ENCODE results near the gene TIGD6. TPM values are rescaled to one million over a fixed set of nuclear protein-coding genes. Genes with fewer than 3 reads are reported as not detected.

The TIGD6 gene
- total and polyA plus RNA-seq, 5 donors, result 2.9 to 3.2 (median 3.2) TPM

GRCh38 chr5:149969181-149969930 lies 31.1 kb downstream of the TIGD6 start:
- Histone ChIP-seq H3K4me1 (ENCODE audit: control insufficient read depth, insufficient read depth, low read length) (no peaks in the 10 kb centered on the region), H3K27ac (ENCODE audit: low read length) (no peak overlapping the region), H3K4me3 (ENCODE audit: low read length) (no peak overlapping the region), H3K27me3 (ENCODE audit: control insufficient read depth, insufficient read depth) (no peaks in the 10 kb centered on the region), H3K9me3 (ENCODE audit: control insufficient read depth, low read length) (no peaks in the 10 kb centered on the region)
- 87% methylated on average over 4 of the region's 4 CpGs for WGBS
- no peak for DNase-seq
- no peak for ATAC-seq
- intact Hi-C loops (cut with DNase I), result loop anchor here in 1 of 4 donors (10.0 kb wide), 1 partner anchor 135 kb away; no protein-coding TSS in a partner anchor

- DNase-seq (no peak), ATAC-seq (no peak)
- intact Hi-C loops (cut with DNase I), result loop anchor here in 1 of 4 donors (10.0 kb wide), 1 partner anchor 132 kb away; no protein-coding TSS in a partner anchor
- no peaks in the 10 kb centered on the region for H3K27me3 ChIP-seq (ENCODE audit: control insufficient read depth, insufficient read depth)
- H3K27ac ChIP-seq (ENCODE audit: low read length), result no peak overlapping the region
- WGBS, result 92% methylated on average over 3 of the region's 3 CpGs
- no peaks in the 10 kb centered on the region for H3K4me1 ChIP-seq (ENCODE audit: control insufficient read depth, insufficient read depth, low read length)
- H3K4me3 ChIP-seq (ENCODE audit: low read length), result no peak overlapping the region
- H3K9me3 ChIP-seq (ENCODE audit: control insufficient read depth, low read length), result no peaks in the 10 kb centered on the region
Observed at GRCh38 chr5:149966946-149967345, 33.5 kb downstream of the TIGD6 start.

- H3K4me1 ChIP-seq (ENCODE audit: control insufficient read depth, insufficient read depth, low read length), result no peaks in the 10 kb centered on the region
- DNase-seq (no peak), ATAC-seq (no peak)
- no peak overlapping the region for H3K27ac ChIP-seq (ENCODE audit: low read length)
- WGBS, result 98% methylated on average over 3 of the region's 3 CpGs
- H3K27me3 ChIP-seq (ENCODE audit: control insufficient read depth, insufficient read depth), result no peaks in the 10 kb centered on the region
- intact Hi-C loops (cut with DNase I), result loop anchor here in 1 of 4 donors (10.0 kb wide), 1 partner anchor 129 kb away; no protein-coding TSS in a partner anchor
- H3K4me3 ChIP-seq (ENCODE audit: low read length), result no peak overlapping the region
- H3K9me3 ChIP-seq (ENCODE audit: control insufficient read depth, low read length), result no peaks in the 10 kb centered on the region
Observed at GRCh38 chr5:149963729-149964128, 36.7 kb downstream of the TIGD6 start.

GRCh38 chr5:149962601-149963300 lies 37.7 kb downstream of the TIGD6 start:
- DNase-seq (no peak), ATAC-seq (no peak)
- H3K4me3 ChIP-seq (ENCODE audit: low read length), result no peak overlapping the region
- intact Hi-C loops (cut with DNase I), result loop anchor here in 1 of 4 donors (10.0 kb wide), 1 partner anchor 128 kb away; no protein-coding TSS in a partner anchor
- H3K27me3 ChIP-seq (ENCODE audit: control insufficient read depth, insufficient read depth), result no peaks in the 10 kb centered on the region
- WGBS, result 94% methylated on average over 5 of the region's 5 CpGs
- no peak overlapping the region for H3K27ac ChIP-seq (ENCODE audit: low read length)
- no peaks in the 10 kb centered on the region for H3K9me3 ChIP-seq (ENCODE audit: control insufficient read depth, low read length)
- H3K4me1 ChIP-seq (ENCODE audit: control insufficient read depth, insufficient read depth, low read length), result no peaks in the 10 kb centered on the region

- Histone ChIP-seq H3K27me3 (ENCODE audit: control insufficient read depth, insufficient read depth) (no peaks in the 10 kb centered on the region), H3K4me3 (ENCODE audit: low read length) (no peak overlapping the region), H3K4me1 (ENCODE audit: control insufficient read depth, insufficient read depth, low read length) (no peaks in the 10 kb centered on the region), H3K9me3 (ENCODE audit: control insufficient read depth, low read length) (no peaks in the 10 kb centered on the region), H3K27ac (ENCODE audit: low read length) (no peak overlapping the region)
- intact Hi-C loops (cut with DNase I), result loop anchor here in 1 of 4 donors (10.0 kb wide), 1 partner anchor 127 kb away; no protein-coding TSS in a partner anchor
- DNase-seq, result no peak
- ATAC-seq, result peak in 1 of 2 donors; percentile 5
- 58% methylated on average over 6 of the region's 6 CpGs for WGBS
Observed at GRCh38 chr5:149961957-149962409, 38.5 kb downstream of the TIGD6 start.

- whole genome bisulfite sequencing, result 14% methylated on average over 23 of the region's 23 CpGs
- intact Hi-C loops (cut with DNase I), result loop anchor here in 1 of 4 donors (10.0 kb wide), 1 partner anchor 126 kb away; no protein-coding TSS in a partner anchor
Observed at GRCh38 chr5:149961186-149961685, 39.2 kb downstream of the TIGD6 start.

GRCh38 chr5:149960272-149961185 lies 39.9 kb downstream of the TIGD6 start, which contains the start of gene SLC26A2:
SLC26A2 (plus strand) TSS chr5:149960758; CDS start chr5:149977653, 16,895 bp downstream.
- intact Hi-C loops (cut with DNase I), result loop anchor here in 1 of 4 donors (10.0 kb wide), 1 partner anchor 126 kb away; no protein-coding TSS in a partner anchor
- peak; percentile 100 for ATAC-seq

More at GRCh38 chr5:149961186-149961685, 39.2 kb downstream of the TIGD6 start:
- Histone ChIP-seq H3K27ac (ENCODE audit: low read length) (no peak overlapping the region), H3K4me3 (ENCODE audit: low read length) (peak overlapping the region; percentile 41), H3K9me3 (ENCODE audit: control insufficient read depth, low read length) (no peaks in the 10 kb centered on the region), H3K27me3 (ENCODE audit: control insufficient read depth, insufficient read depth) (no peaks in the 10 kb centered on the region), H3K4me1 (ENCODE audit: control insufficient read depth, insufficient read depth, low read length) (no peaks in the 10 kb centered on the region)
- DNase-seq (no peak), ATAC-seq (no peak)

GRCh38 chr5:149959406-149960236 lies 40.8 kb downstream of the TIGD6 start:
- 45% methylated on average over 14 of the region's 14 CpGs for WGBS

More at GRCh38 chr5:149960272-149961185, 39.9 kb downstream of the TIGD6 start, which contains the start of gene SLC26A2:
- Histone ChIP-seq H3K27me3 (ENCODE audit: control insufficient read depth, insufficient read depth) (no peaks in the 10 kb centered on the region), H3K9me3 (ENCODE audit: control insufficient read depth, low read length) (no peaks in the 10 kb centered on the region), H3K27ac (ENCODE audit: low read length) (peak within 1 kb of the TSS; percentile 65), H3K4me1 (ENCODE audit: control insufficient read depth, insufficient read depth, low read length) (no peaks in the 10 kb centered on the region), H3K4me3 (ENCODE audit: low read length) (peak within 1 kb of the TSS; percentile 54)
- DNase-seq, result peak; percentile 97 to 99 (median 98)
- WGBS, result under 1% methylated on average over 84 of the region's 84 CpGs

GRCh38 chr5:149957855-149958254 lies 42.6 kb downstream of the TIGD6 start:
- no peaks in the 10 kb centered on the region for H3K9me3 ChIP-seq (ENCODE audit: control insufficient read depth, low read length)
- H3K4me3 ChIP-seq (ENCODE audit: low read length), result no peak overlapping the region
- H3K27me3 ChIP-seq (ENCODE audit: control insufficient read depth, insufficient read depth), result no peaks in the 10 kb centered on the region
- H3K4me1 ChIP-seq (ENCODE audit: control insufficient read depth, insufficient read depth, low read length), result no peaks in the 10 kb centered on the region
- intact Hi-C loops (cut with DNase I), result no loop called here
- ATAC-seq (no peak), DNase-seq (no peak)
- 85% methylated on average over 4 of the region's 4 CpGs for WGBS
- no peak overlapping the region for H3K27ac ChIP-seq (ENCODE audit: low read length)

More at GRCh38 chr5:149959406-149960236, 40.8 kb downstream of the TIGD6 start:
- peak in 1 of 2 donors; percentile 39 for ATAC-seq
- Histone ChIP-seq H3K4me1 (ENCODE audit: control insufficient read depth, insufficient read depth, low read length) (no peaks in the 10 kb centered on the region), H3K9me3 (ENCODE audit: control insufficient read depth, low read length) (no peaks in the 10 kb centered on the region), H3K4me3 (ENCODE audit: low read length) (peak overlapping the region; percentile 54), H3K27ac (ENCODE audit: low read length) (peak overlapping the region; percentile 65), H3K27me3 (ENCODE audit: control insufficient read depth, insufficient read depth) (no peaks in the 10 kb centered on the region)
- no peak for DNase-seq
- intact Hi-C loops (cut with DNase I), result loop anchor here in 1 of 4 donors (10.0 kb wide), 1 partner anchor 125 kb away; no protein-coding TSS in a partner anchor

Measured in right cardiac atrium (tissue), 5 donors.